K562 (cell line): ENCODE data around the gene TRIM62. TPM values are rescaled to one million over a fixed set of nuclear protein-coding genes. Genes with fewer than 3 reads are reported as not detected.
A peak's percentile ranks its signal among the peaks of the same experiment; 100 is the strongest.

Experiments
- ATAC-seq: fragments of 200-7000 bp; cut with Tn5 transposase; 3 replicates; pipeline ENCODE4 v1.9.1; 2020; ENCODE audit warnings: moderate library complexity
- BruUV-seq: library from RNA; stranded (reverse); fragments of 400-500 nt; replicated peaks from 2 replicates; lab custom pipeline; 2021; lab: Mats Ljungman, UMichigan
- CTCF ChIA-PET: fragments of 300-600 bp; formaldehyde crosslinking; extraction: SDS; loops from one replicate; lab custom pipeline; 2021; ENCODE audit warnings: low intra/inter-chr PET ratio; lab: Yijun Ruan, JAX
- POLR2A ChIA-PET: fragments of 300-600, 350-650 bp; sonication (Branson Sonifier 250); formaldehyde crosslinking; extraction: SDS; loops from one replicate; lab custom pipeline; 2021; ENCODE audit warnings: antibody characterized with exemption, inconsistent platforms; lab: Yijun Ruan, JAX
- DNase-seq, 4 experiments: peaks; one replicate each; pipeline versions ENCODE4 v3.0.0 to v3.0.0-alpha.2; 2011 to 2018; ENCODE audit warnings: low spot score in 3 of 4, mixed read lengths in 3 of 4; ENCODE audit errors: extremely low read depth in 1 of 4
- FAIRE-seq: peaks from 2 replicates; lab custom pipeline; 2011; peaks lifted over from hg19 to GRCh38; lab: Jason Lieb, UNC
- H2AFZ ChIP-seq: 2 replicates; pipeline ENCODE4 v1.6.0; 2011; ENCODE audit warnings: low read depth, low read length, control low read depth, inconsistent platforms
- H3K27ac ChIP-seq: fragments of 200-600 bp; 3 replicates; pipeline ENCODE4 v1.8.0; 2011; ENCODE audit warnings: low read depth, mild to moderate bottlenecking, control low read depth, inconsistent platforms, low read length, moderate library complexity, mixed read lengths; ENCODE audit errors: extremely low read depth
- H3K27me3 ChIP-seq, 2 experiments: fragments of 300-600 bp in 1 of 2; 2 replicates in 1 of 2; 3 replicates in 1 of 2; pipeline versions ENCODE4 v1.6.0 to v1.8.0; 2011; ENCODE audit warnings: inconsistent platforms in 2 of 2, low read length in 2 of 2, mild to moderate bottlenecking in 1 of 2, mixed read lengths in 1 of 2, moderate library complexity in 1 of 2; ENCODE audit not compliant: control insufficient read depth in 2 of 2, insufficient read depth in 2 of 2
- H3K36me3 ChIP-seq: fragments of 300-600 bp; 3 replicates; pipeline ENCODE4 v1.8.0; 2011; ENCODE audit warnings: mild to moderate bottlenecking, low read length, inconsistent platforms; ENCODE audit not compliant: control insufficient read depth, insufficient read depth
- H3K4me1 ChIP-seq, 2 experiments: fragments of 200-600 bp in 1 of 2; replicated peaks in 1 of 2; 2 replicates in 1 of 2; 3 replicates in 1 of 2; pipeline versions ENCODE4 v1.5.1 to v1.8.0; 2011; ENCODE audit warnings: inconsistent platforms in 2 of 2, low read length in 2 of 2, mild to moderate bottlenecking in 1 of 2, mixed read lengths in 1 of 2, moderate library complexity in 1 of 2; ENCODE audit not compliant: control insufficient read depth in 2 of 2, insufficient read depth in 2 of 2
- H3K4me2 ChIP-seq: 2 replicates; pipeline ENCODE4 v1.6.1; 2011; ENCODE audit warnings: low read length, control low read depth, inconsistent platforms, mixed read lengths; ENCODE audit not compliant: insufficient read depth
- H3K4me3 ChIP-seq: fragments of 200-600 bp; sonication (generic), shearing (Covaris generic); 2 replicates; pipeline ENCODE4 v1.5.1; 2016; ENCODE audit warnings: control low read depth, inconsistent platforms
- H3K79me2 ChIP-seq: fragments of 200-600 bp; 3 replicates; pipeline ENCODE4 v1.8.0; 2011; ENCODE audit warnings: low read length, inconsistent platforms; ENCODE audit not compliant: control insufficient read depth, insufficient read depth
- H3K9ac ChIP-seq, 2 experiments: 2 replicates each; pipeline versions ENCODE4 v1.6.0 to v1.6.1; 2011; ENCODE audit warnings: low read depth in 2 of 2, low read length in 2 of 2, control low read depth in 1 of 2, inconsistent platforms in 1 of 2, mild to moderate bottlenecking in 1 of 2, mixed read lengths in 1 of 2; ENCODE audit not compliant: insufficient read depth in 1 of 2
- H3K9me1 ChIP-seq: one replicate; pipeline ENCODE4 v1.6.0; 2011; ENCODE audit warnings: inconsistent platforms, mild to moderate bottlenecking, low read length, moderate library complexity; ENCODE audit not compliant: control insufficient read depth, insufficient read depth
- H3K9me3 ChIP-seq: replicated peaks from 2 replicates; pipeline ENCODE4 v1.5.1; 2011; ENCODE audit warnings: low read depth, low read length, inconsistent platforms; ENCODE audit not compliant: control insufficient read depth, insufficient read depth
- H4K20me1 ChIP-seq: replicated peaks from 2 replicates; pipeline ENCODE4 v1.6.1; 2011; ENCODE audit warnings: low read length, inconsistent platforms, mixed read lengths; ENCODE audit not compliant: control insufficient read depth, insufficient read depth
- ATF1 ChIP-seq, 2 experiments: fragments of 450-650 bp in 1 of 2; IDR thresholded peaks; 2 replicates each; pipeline ENCODE4 v1.6.1; 2016; ENCODE audit warnings: missing compliant biosample characterization in 1 of 2, missing genetic modification characterization in 1 of 2
- CEBPB ChIP-seq: fragments of 450-650 bp; IDR thresholded peaks from 2 replicates; pipeline ENCODE4 v1.6.1; 2016; ENCODE audit warnings: missing genetic modification characterization, missing compliant biosample characterization
- CEBPG ChIP-seq, 3 experiments: fragments of 200-800 bp in 1 of 3; sonication (Bioruptor generic) in 1 of 3; sonication (generic) in 1 of 3; formaldehyde crosslinking in 1 of 3; IDR thresholded peaks in 2 of 3; conservative IDR thresholded peaks in 1 of 3; 2 replicates each; pipeline versions ENCODE4 v1.6.1 to v1.8.0; 2016 to 2022; ENCODE audit warnings: missing compliant biosample characterization in 2 of 3, missing genetic modification characterization in 2 of 3, mild to moderate bottlenecking in 1 of 3, missing genetic modification reagents in 1 of 3
- CREM ChIP-seq: IDR thresholded peaks from 2 replicates; pipeline ENCODE4 v1.6.1; 2014; ENCODE audit warnings: antibody characterized with exemption, low read depth
- GABPA ChIP-seq: fragments of 200-800 bp; sonication (Bioruptor generic); conservative IDR thresholded peaks from 2 replicates; pipeline ENCODE4 v1.6.1; 2016; ENCODE audit warnings: low read depth, missing genetic modification characterization, missing compliant biosample characterization
- NR2C2 ChIP-seq, 2 experiments: fragments of 200-800 bp in 1 of 2; sonication (Bioruptor generic) in 1 of 2; sonication (generic) in 1 of 2; formaldehyde crosslinking in 1 of 2; IDR thresholded peaks; 2 replicates each; pipeline versions ENCODE4 v1.6.1 to v1.8.0; 2016 to 2022; ENCODE audit warnings: mild to moderate bottlenecking in 1 of 2, missing compliant biosample characterization in 1 of 2, missing genetic modification characterization in 1 of 2, missing genetic modification reagents in 1 of 2
- WGBS: fragments of 100-300 bp; shearing (Covaris generic); methylation state at CpG from one replicate; pipeline ENCODE4 v1.1.6; 2016; ENCODE audit warnings: low coverage, mixed read lengths; ENCODE audit not compliant: insufficient coverage; ENCODE audit errors: missing lambda C conversion rate; 5-methylcytosine and 5-hydroxymethylcytosine counted together
- in situ Hi-C: fragments of 300-500 bp; cut with MboI; formaldehyde crosslinking; loops from 4 replicates; pipeline ENCODE4 v1.15.0; 2018; ENCODE audit warnings: inconsistent platforms, mixed read lengths
- intact Hi-C: fragments of 100-400 bp; cut with micrococcal nuclease; formaldehyde crosslinking; loops from 2 replicates; pipeline ENCODE4 v1.14.2; 2022
- polyA plus RNA-seq, 8 experiments: library from polyadenylated mRNA; depleted of rRNA in 4 of 8; stranded (reverse) in 5 of 8; unstranded in 3 of 8; fragments of >200 nt; fragmentation: Nextera tagmentation in 2 of 8; fragmentation: Illumina TruSeq in 1 of 8; extraction: Ambion mirVana in 2 of 8; extraction: Trizol in 1 of 8; gene quantifications; 2 replicates each; pipeline versions ENCODE4 v1.2.1 to v1.2.3, GENCODE V29; 2011 to 2014; ENCODE audit warnings: inconsistent platforms in 1 of 8, missing spikeins in 1 of 8
- total RNA-seq, 7 experiments: library from RNA; depleted of rRNA in 6 of 7; stranded (reverse); fragments of >200 nt in 6 of 7; fragmentation: Illumina TruSeq in 2 of 7; extraction: Trizol in 2 of 7; gene quantifications; 2 replicates each; pipeline versions ENCODE4 v1.2.1 to v1.2.3, GENCODE V29; 2011 to 2021; ENCODE audit warnings: low replicate concordance in 1 of 7

The TRIM62 gene
- total and polyA plus RNA-seq, 9 of the 15 experiments (the other 6 are each of a cell fraction or from before 2014, with no cell fraction given): 0.18 to 2.3 (median 0.52) TPM

- FAIRE-seq (peak; percentile 52), DNase-seq (no peak), ATAC-seq (no peak)
- Histone ChIP-seq H3K4me3 (no peak overlapping the region), H3K9me3 (no peaks in the 10 kb centered on the region), H3K9ac (no peak overlapping the region), H3K4me1 (peaks cover 5 to 16% of the 10 kb centered on the region in 2 experiments), H3K79me2 (no peaks in the 10 kb centered on the region), H3K9me1 (no peaks in the 10 kb centered on the region), H3K27me3 (peaks cover 0 to 7% of the 10 kb centered on the region in 2 experiments; a peak in 2 of 5 replicates), H3K27ac (no peak overlapping the region), H4K20me1 (no peaks in the 10 kb centered on the region; the same call in 1 of the 2 replicates), H2AFZ (no peak overlapping the region), H3K4me2 (no peak overlapping the region), H3K36me3 (no peaks in the 10 kb centered on the region)
- ChIA-PET CTCF (no interaction called here), POLR2A (interaction anchor here (0.5 to 1.5 kb wide), 2 partner anchors 10 to 117 kb away, joined by 3 to 5 read pairs; no protein-coding TSS in a partner anchor)
- in situ Hi-C loops (no loop called here), intact Hi-C loops (no loop called here)
- WGBS: 20% methylated on average over 7 of the region's 7 CpGs
- TF ChIP-seq CEBPG (CRISPR knock-in tag; IDR thresholded peaks at IDR 0.05): no peak
- peak in 1 of 2 experiments; percentile 31; a peak in 1 of 4 replicates for TF ChIP-seq CEBPG (tag; conservative IDR thresholded peaks at IDR 0.05 in 1 of 2, IDR thresholded peaks at IDR 0.05 in 1 of 2)
- peak; percentile 73 for TF ChIP-seq CEBPB
- TF ChIP-seq CREM: peak; percentile 73
- TF ChIP-seq GABPA (tag): peak; percentile 43; the same call in 1 of the 2 replicates
- no peak for TF ChIP-seq NR2C2 (CRISPR knock-in tag; IDR thresholded peaks at IDR 0.05)
- TF ChIP-seq NR2C2 (tag; IDR thresholded peaks at IDR 0.05): no peak
- no peak for TF ChIP-seq ATF1 (CRISPR knock-in tag; IDR thresholded peaks at IDR 0.05)
- TF ChIP-seq ATF1 (tag; IDR thresholded peaks at IDR 0.05): peak; percentile 42
- no TSS peak for BruUV-seq
Observed at GRCh38 chr1:33142483-33143064, 39.3 kb downstream of the TRIM62 start.
